GM12878 (cell line): ENCODE measurements around the gene CD7. TPM values are rescaled to one million over a fixed set of nuclear protein-coding genes. Genes with fewer than 3 reads are reported as not detected.

ENCODE experiments used
- ATAC-seq: fragments of 200-7000 bp; cut with Tn5 transposase; 3 replicates; pipeline ENCODE4 v1.9.1; 2020; ENCODE audit warnings: mild to moderate bottlenecking, moderate library complexity
- BruUV-seq: library from RNA; stranded (reverse); fragments of 400-500 nt; replicated peaks from 2 replicates; lab custom pipeline; 2021; lab: Mats Ljungman, UMichigan
- CTCF ChIA-PET: fragments of 300-600 bp; sonication (Branson Sonifier 250); formaldehyde crosslinking; extraction: SDS; loops from one replicate; lab custom pipeline; 2021; ENCODE audit warnings: inconsistent platforms; lab: Yijun Ruan, JAX
- POLR2A ChIA-PET: fragments of 350-600 bp; formaldehyde crosslinking; extraction: SDS; loops from one replicate; lab custom pipeline; 2021; ENCODE audit warnings: inconsistent platforms; lab: Charles Lee
- RAD21 ChIA-PET: fragments of 300-600 bp; sonication (Branson Sonifier 250); formaldehyde crosslinking; loops from one replicate; lab custom pipeline; 2023; ENCODE audit warnings: antibody characterized with exemption; ENCODE audit not compliant: unreplicated experiment; lab: Charles Lee
- SMC1A ChIA-PET: fragments of 300-600 bp; sonication (Branson Sonifier 250); formaldehyde crosslinking; loops from one replicate; lab custom pipeline; 2023; ENCODE audit not compliant: unreplicated experiment, uncharacterized antibody; lab: Charles Lee
- DNase-seq: peaks from one replicate; pipeline ENCODE4 v3.0.0-alpha.2; 2011; ENCODE audit warnings: low read depth, low spot score
- FAIRE-seq: peaks from 3 replicates; lab custom pipeline; 2011; peaks lifted over from hg19 to GRCh38; lab: Jason Lieb, UNC
- H2AFZ ChIP-seq: 2 replicates; pipeline ENCODE4 v1.6.0; 2011; ENCODE audit warnings: low read depth, low read length, control low read depth; ENCODE audit not compliant: control insufficient read depth
- H3K27ac ChIP-seq: 2 replicates; pipeline ENCODE4 v1.5.1; 2011; ENCODE audit warnings: control low read depth; ENCODE audit not compliant: control insufficient read depth, insufficient read depth
- H3K27me3 ChIP-seq, 2 experiments: replicated peaks in 1 of 2; 2 replicates each; pipeline versions ENCODE4 v1.6.0 to v1.6.1; 2011; ENCODE audit warnings: low read length in 1 of 2; ENCODE audit not compliant: control insufficient read depth in 2 of 2, insufficient read depth in 2 of 2
- H3K36me3 ChIP-seq, 2 experiments: 2 replicates each; pipeline ENCODE4 v1.5.1; 2011; ENCODE audit warnings: low read length in 1 of 2; ENCODE audit not compliant: control insufficient read depth in 2 of 2, insufficient read depth in 2 of 2
- H3K4me1 ChIP-seq: 2 replicates; pipeline ENCODE4 v1.6.1; 2011; ENCODE audit warnings: mild to moderate bottlenecking, low read length, moderate library complexity, mixed read lengths; ENCODE audit not compliant: control insufficient read depth, insufficient read depth
- H3K4me2 ChIP-seq: 2 replicates; pipeline ENCODE4 v1.6.0; 2011; ENCODE audit warnings: control low read depth; ENCODE audit not compliant: control insufficient read depth, insufficient read depth
- H3K4me3 ChIP-seq: fragments of 200-600 bp; sonication (generic); 2 replicates; pipeline ENCODE4 v1.5.1; 2016
- H3K79me2 ChIP-seq: 2 replicates; pipeline ENCODE4 v1.6.0; 2011; ENCODE audit warnings: low read length; ENCODE audit not compliant: control insufficient read depth, insufficient read depth
- H3K9ac ChIP-seq: 2 replicates; pipeline ENCODE4 v1.8.0; 2011; ENCODE audit warnings: low read length, control low read depth, mixed read lengths; ENCODE audit not compliant: control insufficient read depth, insufficient read depth
- H3K9me3 ChIP-seq: replicated peaks from 3 replicates; pipeline ENCODE4 v1.5.1; 2011; ENCODE audit warnings: mild to moderate bottlenecking, low read length; ENCODE audit not compliant: control insufficient read depth, insufficient read depth
- H4K20me1 ChIP-seq: 2 replicates; pipeline ENCODE4 v1.6.0; 2011; ENCODE audit not compliant: control insufficient read depth, insufficient read depth
- CEBPZ ChIP-seq: fragments of 150-350 bp; IDR thresholded peaks from 2 replicates; pipeline ENCODE4 v1.6.1; 2016; ENCODE audit warnings: low read depth, low read length
- NFXL1 ChIP-seq: fragments of 450-650 bp; IDR thresholded peaks from 2 replicates; pipeline ENCODE4 v1.6.1; 2017; ENCODE audit warnings: antibody characterized with exemption, mild to moderate bottlenecking, borderline replicate concordance
- YY1 ChIP-seq: IDR thresholded peaks from 2 replicates; pipeline ENCODE4 v1.6.1; 2011; ENCODE audit warnings: low read depth, mild to moderate bottlenecking, low read length
- WGBS: methylation state at CpG from one replicate; pipeline ENCODE4 v1.1.6; 2016; ENCODE audit warnings: low lambda C conversion rate; ENCODE audit not compliant: insufficient replicate concordance, insufficient coverage; ENCODE audit errors: missing lambda C conversion rate; 5-methylcytosine and 5-hydroxymethylcytosine counted together
- in situ Hi-C: fragments of 300-500 bp; cut with MboI; formaldehyde crosslinking; loops from 9 replicates; pipeline ENCODE4 v1.14.3; 2018; ENCODE audit warnings: mixed read lengths
- intact Hi-C: fragments of 100-400 bp; cut with micrococcal nuclease; formaldehyde crosslinking; loops from one replicate; pipeline ENCODE4 v1.14.2; 2022; ENCODE audit not compliant: unreplicated experiment
- polyA plus RNA-seq, 11 experiments: library from polyadenylated mRNA; depleted of rRNA in 4 of 11; unstranded in 6 of 11; stranded (reverse) in 5 of 11; fragments of >200 nt; fragmentation: Nextera tagmentation in 4 of 11; fragmentation: Illumina TruSeq in 1 of 11; extraction: Ambion mirVana in 4 of 11; extraction: Trizol in 1 of 11; gene quantifications; 1 replicate in 1 of 11; 2 replicates in 10 of 11; pipeline versions ENCODE4 v1.2.1 to v1.2.3, GENCODE V29; 2011 to 2016; ENCODE audit warnings: inconsistent platforms in 2 of 11, missing spikeins in 2 of 11, low read depth in 1 of 11
- total RNA-seq, 4 experiments: library from RNA; depleted of rRNA in 3 of 4; stranded (reverse); fragments of >200 nt in 3 of 4; fragmentation: Illumina TruSeq in 1 of 4; extraction: Trizol in 1 of 4; gene quantifications; 2 replicates each; pipeline versions ENCODE4 v1.2.1 to v1.2.3, GENCODE V29; 2013 to 2021
- TF ChIP-seq, protein P1 (sequence below): fragments of 450-650 bp; IDR thresholded peaks from 2 replicates; pipeline ENCODE4 v1.6.1; 2017; ENCODE audit warnings: mild to moderate bottlenecking, moderate library complexity

CD7 gene
- total and polyA plus RNA-seq, 10 of the 15 experiments (the other 5 are each of a cell fraction or from before 2014, with no cell fraction given) = 0.33 TPM; not detected in 9

DNA sequence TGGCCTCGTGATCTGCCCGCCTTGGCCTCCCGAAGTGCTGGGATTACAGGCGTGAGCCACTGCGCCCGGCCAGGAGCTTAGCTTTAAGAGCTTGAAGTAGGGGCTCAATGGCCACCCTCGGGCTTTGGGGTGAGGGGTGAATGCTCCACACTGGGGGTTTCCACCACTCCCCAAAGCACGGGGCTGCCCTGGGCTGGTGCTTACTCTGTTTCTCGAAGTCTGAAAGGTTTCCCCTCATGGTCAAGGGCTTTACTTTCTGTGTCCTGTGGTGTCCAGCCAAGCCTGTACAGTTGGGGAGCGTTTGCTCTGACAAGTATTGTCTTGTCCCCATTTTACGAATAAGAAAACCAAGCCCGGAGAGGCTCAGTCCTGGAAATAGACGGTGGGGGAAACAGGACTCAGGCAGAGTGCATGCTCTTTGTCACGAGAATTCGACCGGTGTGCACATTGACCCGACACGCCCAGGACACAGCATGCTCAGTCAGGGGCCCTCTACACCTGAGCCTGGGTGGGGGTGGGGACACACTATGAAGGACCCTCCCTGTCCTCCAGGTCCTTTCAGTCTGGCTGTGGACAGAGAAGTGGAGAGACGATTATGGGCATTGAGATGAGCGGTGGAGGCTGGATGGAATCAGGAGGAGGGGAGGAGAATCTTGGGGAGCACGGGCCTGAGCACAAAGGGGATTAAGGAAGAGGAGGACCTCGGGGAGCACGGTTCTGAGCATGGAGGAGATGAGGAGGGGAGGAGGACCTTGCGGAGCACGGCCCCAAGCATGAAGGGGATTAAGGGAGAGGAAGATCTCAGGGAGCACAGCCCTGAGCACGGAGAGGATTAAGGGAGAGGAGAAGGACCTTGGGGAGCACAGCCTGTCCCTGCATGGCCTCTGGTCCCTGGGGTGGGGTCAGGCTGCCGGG lies 7.5 kb downstream of the CD7 start:
- intact Hi-C loops = no loop called here
- H3K27ac ChIP-seq = no peak overlapping the region
- no peaks in the 10 kb centered on the region for H3K9me3 ChIP-seq
- H2AFZ ChIP-seq = no peak overlapping the region
- no peaks in the 10 kb centered on the region for H3K36me3 ChIP-seq
- DNase-seq = no peak
- no peak for FAIRE-seq
- no peak overlapping the region for H3K4me3 ChIP-seq
- no peaks in the 10 kb centered on the region for H4K20me1 ChIP-seq
- ChIA-PET POLR2A (interaction anchor here (0.9 to 6.2 kb wide), 2 partner anchors 8 to 18 kb away, joined by 3 to 32 read pairs; no protein-coding TSS in a partner anchor), RAD21 (interaction anchor here (1.1 kb wide), 1 partner anchor 16 kb away, joined by 3 read pairs; no protein-coding TSS in a partner anchor), SMC1A (interaction anchor here (1.6 to 2.5 kb wide), 2 partner anchors 9 to 11 kb away, joined by 4 to 9 read pairs; no protein-coding TSS in a partner anchor), CTCF (interaction anchor here (0.6 to 1.0 kb wide), 3 partner anchors 9 to 306 kb away, joined by 3 read pairs; no protein-coding TSS in a partner anchor)
- H3K27me3 ChIP-seq = peaks cover 0 to 2% of the 10 kb centered on the region in 2 experiments; a peak in 2 of 4 replicates
- H3K4me2 ChIP-seq = no peak overlapping the region
- H3K4me1 ChIP-seq = no peaks in the 10 kb centered on the region; the same call in 1 of the 2 replicates
- 41% methylated on average over 27 of the region's 27 CpGs for WGBS
- in situ Hi-C loops = no loop called here
- no TSS peak for BruUV-seq
- H3K9ac ChIP-seq = no peak overlapping the region
- TF ChIP-seq NFXL1 (peak; percentile 80), YY1 (no peak)
- no peak for ATAC-seq
- H3K79me2 ChIP-seq = no peaks in the 10 kb centered on the region

DNA sequence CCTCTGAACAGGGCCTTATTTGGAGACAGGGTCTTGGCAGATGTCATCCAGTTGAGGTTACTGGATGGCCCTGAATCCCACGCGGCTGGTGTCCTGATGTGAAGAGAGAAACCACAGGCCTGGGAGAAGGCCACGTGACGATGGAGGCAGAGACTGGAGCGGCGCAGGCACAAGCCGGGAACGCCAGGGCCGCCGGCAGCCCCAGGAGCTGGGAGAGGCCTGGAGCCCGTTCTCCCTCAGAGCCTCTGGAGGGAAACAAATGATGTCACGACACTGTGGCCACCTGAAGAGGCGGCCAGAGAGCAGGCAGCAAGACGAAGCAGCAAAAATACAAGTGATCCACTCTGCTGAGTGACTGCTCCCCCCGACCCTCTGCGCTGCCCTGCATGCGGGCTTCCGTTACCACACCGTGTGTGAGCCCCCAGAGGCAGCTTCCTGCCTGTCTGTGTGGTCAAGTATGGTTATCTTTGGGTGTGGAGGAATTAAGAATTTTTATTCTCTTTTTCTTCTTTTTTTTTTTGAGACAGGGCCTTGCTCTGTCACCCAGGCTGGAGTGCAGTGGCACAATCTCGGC lies 11.6 kb downstream of the CD7 start:
- no peak for ATAC-seq
- Histone ChIP-seq H3K9me3 (no peaks in the 10 kb centered on the region), H3K4me1 (peaks cover 27% of the 10 kb centered on the region), H3K4me2 (no peak overlapping the region), H3K27ac (no peak overlapping the region), H2AFZ (no peak overlapping the region), H3K9ac (no peak overlapping the region), H3K79me2 (no peaks in the 10 kb centered on the region), H3K4me3 (no peak overlapping the region), H3K27me3 (no peaks in the 10 kb centered on the region; a peak in 2 of 4 replicates), H4K20me1 (no peaks in the 10 kb centered on the region), H3K36me3 (no peaks in the 10 kb centered on the region)
- no peak for DNase-seq
- in situ Hi-C loops (no loop called here), intact Hi-C loops (no loop called here)
- ChIA-PET SMC1A (interaction anchor here (0.6 to 1.6 kb wide), 2 partner anchors 44 to 64 kb away, joined by 3 to 5 read pairs; no protein-coding TSS in a partner anchor), CTCF (interaction anchor here (0.6 to 1.4 kb wide), 4 partner anchors 11 to 45 kb away, joined by 3 read pairs; partner anchors contain the start of gene CD7), POLR2A (interaction anchor here (0.9 to 3.0 kb wide), 2 partner anchors 9 to 13 kb away, joined by 4 to 10 read pairs; no protein-coding TSS in a partner anchor), RAD21 (no interaction called here)
- 61% methylated on average over 20 of the region's 20 CpGs for WGBS
- no peak for FAIRE-seq
- TF ChIP-seq, protein P1, sequence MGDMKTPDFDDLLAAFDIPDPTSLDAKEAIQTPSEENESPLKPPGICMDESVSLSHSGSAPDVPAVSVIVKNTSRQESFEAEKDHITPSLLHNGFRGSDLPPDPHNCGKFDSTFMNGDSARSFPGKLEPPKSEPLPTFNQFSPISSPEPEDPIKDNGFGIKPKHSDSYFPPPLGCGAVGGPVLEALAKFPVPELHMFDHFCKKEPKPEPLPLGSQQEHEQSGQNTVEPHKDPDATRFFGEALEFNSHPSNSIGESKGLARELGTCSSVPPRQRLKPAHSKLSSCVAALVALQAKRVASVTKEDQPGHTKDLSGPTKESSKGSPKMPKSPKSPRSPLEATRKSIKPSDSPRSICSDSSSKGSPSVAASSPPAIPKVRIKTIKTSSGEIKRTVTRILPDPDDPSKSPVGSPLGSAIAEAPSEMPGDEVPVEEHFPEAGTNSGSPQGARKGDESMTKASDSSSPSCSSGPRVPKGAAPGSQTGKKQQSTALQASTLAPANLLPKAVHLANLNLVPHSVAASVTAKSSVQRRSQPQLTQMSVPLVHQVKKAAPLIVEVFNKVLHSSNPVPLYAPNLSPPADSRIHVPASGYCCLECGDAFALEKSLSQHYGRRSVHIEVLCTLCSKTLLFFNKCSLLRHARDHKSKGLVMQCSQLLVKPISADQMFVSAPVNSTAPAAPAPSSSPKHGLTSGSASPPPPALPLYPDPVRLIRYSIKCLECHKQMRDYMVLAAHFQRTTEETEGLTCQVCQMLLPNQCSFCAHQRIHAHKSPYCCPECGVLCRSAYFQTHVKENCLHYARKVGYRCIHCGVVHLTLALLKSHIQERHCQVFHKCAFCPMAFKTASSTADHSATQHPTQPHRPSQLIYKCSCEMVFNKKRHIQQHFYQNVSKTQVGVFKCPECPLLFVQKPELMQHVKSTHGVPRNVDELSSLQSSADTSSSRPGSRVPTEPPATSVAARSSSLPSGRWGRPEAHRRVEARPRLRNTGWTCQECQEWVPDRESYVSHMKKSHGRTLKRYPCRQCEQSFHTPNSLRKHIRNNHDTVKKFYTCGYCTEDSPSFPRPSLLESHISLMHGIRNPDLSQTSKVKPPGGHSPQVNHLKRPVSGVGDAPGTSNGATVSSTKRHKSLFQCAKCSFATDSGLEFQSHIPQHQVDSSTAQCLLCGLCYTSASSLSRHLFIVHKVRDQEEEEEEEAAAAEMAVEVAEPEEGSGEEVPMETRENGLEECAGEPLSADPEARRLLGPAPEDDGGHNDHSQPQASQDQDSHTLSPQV = no peak
- TF ChIP-seq CEBPZ = no peak
- no TSS peak for BruUV-seq
